Measurements from ENCODE around the gene DMXL1.

GRCh38 chr5:119072496-119072895 is 1.6 kb downstream of the DMXL1 start:
- TF ChIP-seq POLR2A (IDR thresholded peaks at IDR 0.05) (no peak), POLR2AphosphoS5 (IDR thresholded peaks at IDR 0.05; ENCODE audit: insufficient read depth in 1 of 2, low read depth in 1 of 2) (no peak)
- TF ChIP-seq, protein P1, sequence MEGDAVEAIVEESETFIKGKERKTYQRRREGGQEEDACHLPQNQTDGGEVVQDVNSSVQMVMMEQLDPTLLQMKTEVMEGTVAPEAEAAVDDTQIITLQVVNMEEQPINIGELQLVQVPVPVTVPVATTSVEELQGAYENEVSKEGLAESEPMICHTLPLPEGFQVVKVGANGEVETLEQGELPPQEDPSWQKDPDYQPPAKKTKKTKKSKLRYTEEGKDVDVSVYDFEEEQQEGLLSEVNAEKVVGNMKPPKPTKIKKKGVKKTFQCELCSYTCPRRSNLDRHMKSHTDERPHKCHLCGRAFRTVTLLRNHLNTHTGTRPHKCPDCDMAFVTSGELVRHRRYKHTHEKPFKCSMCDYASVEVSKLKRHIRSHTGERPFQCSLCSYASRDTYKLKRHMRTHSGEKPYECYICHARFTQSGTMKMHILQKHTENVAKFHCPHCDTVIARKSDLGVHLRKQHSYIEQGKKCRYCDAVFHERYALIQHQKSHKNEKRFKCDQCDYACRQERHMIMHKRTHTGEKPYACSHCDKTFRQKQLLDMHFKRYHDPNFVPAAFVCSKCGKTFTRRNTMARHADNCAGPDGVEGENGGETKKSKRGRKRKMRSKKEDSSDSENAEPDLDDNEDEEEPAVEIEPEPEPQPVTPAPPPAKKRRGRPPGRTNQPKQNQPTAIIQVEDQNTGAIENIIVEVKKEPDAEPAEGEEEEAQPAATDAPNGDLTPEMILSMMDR (IDR thresholded peaks at IDR 0.05): no peak

All from vagina (tissue), 2 donors.